BLaER1 (cell line): Measurements from ENCODE around the gene XPNPEP2.

Experiments used
- H3K27ac ChIP-seq: shearing (Covaris generic); formaldehyde crosslinking; 2 replicates; pipeline ENCODE4 v1.8.1; 2022
- H3K27me3 ChIP-seq: shearing (Covaris generic); formaldehyde crosslinking; 2 replicates; pipeline ENCODE4 v1.8.1; 2022
- H3K36me3 ChIP-seq: shearing (Covaris generic); formaldehyde crosslinking; 2 replicates; pipeline ENCODE4 v1.8.1; 2022
- H3K4me1 ChIP-seq: shearing (Covaris generic); formaldehyde crosslinking; 2 replicates; pipeline ENCODE4 v1.8.1; 2022
- H3K4me2 ChIP-seq: shearing (Covaris generic); formaldehyde crosslinking; 2 replicates; pipeline ENCODE4 v1.8.1; 2022
- H3K4me3 ChIP-seq: shearing (Covaris generic); formaldehyde crosslinking; 2 replicates; pipeline ENCODE4 v1.8.1; 2022
- H3K9ac ChIP-seq: shearing (Covaris generic); formaldehyde crosslinking; 2 replicates; pipeline ENCODE4 v1.8.1; 2022
- H3K9me3 ChIP-seq: shearing (Covaris generic); formaldehyde crosslinking; 2 replicates; pipeline ENCODE4 v1.8.1; 2022
- H4K20me1 ChIP-seq: shearing (Covaris generic); formaldehyde crosslinking; 2 replicates; pipeline ENCODE4 v1.8.1; 2022
- Cebpa-rat ChIP-seq: shearing (Covaris generic); IDR thresholded peaks from 2 replicates; pipeline ENCODE4 v1.8.1; 2022

XPNPEP2 gene

GRCh38 chrX:129782706-129783105 lies 43.9 kb downstream of the XPNPEP2 start:
- Histone ChIP-seq H4K20me1 (peaks cover 63% of the 10 kb centered on the region), H3K4me3 (peak overlapping the region; percentile 71), H3K27ac (peak overlapping the region; percentile 86), H3K4me2 (peak overlapping the region; percentile 97), H3K9me3 (no peaks in the 10 kb centered on the region), H3K36me3 (peaks cover 39% of the 10 kb centered on the region), H3K27me3 (peaks cover 56% of the 10 kb centered on the region), H3K4me1 (peaks cover 85% of the 10 kb centered on the region), H3K9ac (peak overlapping the region; percentile 77; the same call in 1 of the 2 replicates)
- TF ChIP-seq Cebpa-rat: no peak

GRCh38 chrX:129783291-129783713 lies 44.5 kb downstream of the XPNPEP2 start:
- Histone ChIP-seq H3K4me3 (peak overlapping the region; percentile 71), H4K20me1 (peaks cover 64% of the 10 kb centered on the region), H3K36me3 (peaks cover 43% of the 10 kb centered on the region)

GRCh38 chrX:129784371-129784770 lies 45.6 kb downstream of the XPNPEP2 start:
- peaks cover 77% of the 10 kb centered on the region for H3K4me1 ChIP-seq
- H3K9me3 ChIP-seq: no peaks in the 10 kb centered on the region
- 0 out of 2 replicates have a peak overlapping the region, but pooled peaks have one; percentile 2 for H3K9ac ChIP-seq

More at GRCh38 chrX:129783291-129783713, 44.5 kb downstream of the XPNPEP2 start:
- peak overlapping the region; percentile 97 for H3K4me2 ChIP-seq
- no peak for TF ChIP-seq Cebpa-rat
- peak overlapping the region; percentile 29; the same call in 1 of the 2 replicates for H3K9ac ChIP-seq
- peaks cover 82% of the 10 kb centered on the region for H3K4me1 ChIP-seq
- peak overlapping the region; percentile 86 for H3K27ac ChIP-seq
- no peaks in the 10 kb centered on the region for H3K9me3 ChIP-seq
- peaks cover 56% of the 10 kb centered on the region for H3K27me3 ChIP-seq

GRCh38 chrX:129785160-129785947 lies 46.6 kb downstream of the XPNPEP2 start:
- Histone ChIP-seq H3K27me3 (peaks cover 47% of the 10 kb centered on the region), H3K4me2 (peak overlapping the region; percentile 97), H3K36me3 (peaks cover 62% of the 10 kb centered on the region), H3K9ac (peak overlapping the region; percentile 48; the same call in 1 of the 2 replicates), H3K9me3 (no peaks in the 10 kb centered on the region), H3K27ac (peak overlapping the region; percentile 79), H3K4me3 (peak overlapping the region; percentile 43), H4K20me1 (peaks cover 76% of the 10 kb centered on the region), H3K4me1 (peaks cover 72% of the 10 kb centered on the region)
- no peak for TF ChIP-seq Cebpa-rat

More at GRCh38 chrX:129784371-129784770, 45.6 kb downstream of the XPNPEP2 start:
- peaks cover 67% of the 10 kb centered on the region for H4K20me1 ChIP-seq
- TF ChIP-seq Cebpa-rat: no peak
- peaks cover 49% of the 10 kb centered on the region for H3K27me3 ChIP-seq
- H3K27ac ChIP-seq: peak overlapping the region; percentile 86; the same call in 1 of the 2 replicates
- peaks cover 52% of the 10 kb centered on the region for H3K36me3 ChIP-seq
- peak overlapping the region; percentile 97 for H3K4me2 ChIP-seq
- no peak overlapping the region for H3K4me3 ChIP-seq

GRCh38 chrX:129786210-129786651 lies 47.5 kb downstream of the XPNPEP2 start:
- H3K27ac ChIP-seq: peak overlapping the region; percentile 79
- peak overlapping the region; percentile 43; the same call in 1 of the 2 replicates for H3K4me3 ChIP-seq
- peak overlapping the region; percentile 48; the same call in 1 of the 2 replicates for H3K9ac ChIP-seq
- H3K9me3 ChIP-seq: no peaks in the 10 kb centered on the region
- TF ChIP-seq Cebpa-rat: no peak
- peaks cover 72% of the 10 kb centered on the region for H3K4me1 ChIP-seq
- peaks cover 71% of the 10 kb centered on the region for H3K36me3 ChIP-seq
- H4K20me1 ChIP-seq: peaks cover 85% of the 10 kb centered on the region
- H3K27me3 ChIP-seq: peaks cover 49% of the 10 kb centered on the region
- peak overlapping the region; percentile 97 for H3K4me2 ChIP-seq

GRCh38 chrX:129787336-129788055 lies 48.7 kb downstream of the XPNPEP2 start:
- no peak for TF ChIP-seq Cebpa-rat
- Histone ChIP-seq H3K36me3 (peaks cover 77% of the 10 kb centered on the region), H3K27me3 (peaks cover 46% of the 10 kb centered on the region), H3K4me3 (no peak overlapping the region), H3K9ac (no peak overlapping the region), H3K27ac (peak overlapping the region; percentile 79), H3K9me3 (no peaks in the 10 kb centered on the region), H4K20me1 (peaks cover 86% of the 10 kb centered on the region), H3K4me1 (peaks cover 61% of the 10 kb centered on the region), H3K4me2 (peak overlapping the region; percentile 97)

GRCh38 chrX:129788527-129788926 lies 49.7 kb downstream of the XPNPEP2 start:
- H3K9ac ChIP-seq: no peak overlapping the region
- H4K20me1 ChIP-seq: peaks cover 86% of the 10 kb centered on the region
- peaks cover 40% of the 10 kb centered on the region for H3K27me3 ChIP-seq
- H3K4me1 ChIP-seq: peaks cover 50% of the 10 kb centered on the region
- no peak for TF ChIP-seq Cebpa-rat
- H3K36me3 ChIP-seq: peaks cover 77% of the 10 kb centered on the region
- H3K4me2 ChIP-seq: no peak overlapping the region
- H3K27ac ChIP-seq: no peak overlapping the region
- H3K9me3 ChIP-seq: no peaks in the 10 kb centered on the region
- H3K4me3 ChIP-seq: no peak overlapping the region

GRCh38 chrX:129790146-129790545 lies 51.4 kb downstream of the XPNPEP2 start:
- peaks cover 42% of the 10 kb centered on the region for H3K27me3 ChIP-seq
- TF ChIP-seq Cebpa-rat: no peak
- no peak overlapping the region for H3K9ac ChIP-seq
- H3K9me3 ChIP-seq: no peaks in the 10 kb centered on the region
- H4K20me1 ChIP-seq: peaks cover 82% of the 10 kb centered on the region
- H3K4me2 ChIP-seq: no peak overlapping the region
- H3K4me3 ChIP-seq: no peak overlapping the region
- H3K4me1 ChIP-seq: peaks cover 34% of the 10 kb centered on the region
- peaks cover 80% of the 10 kb centered on the region for H3K36me3 ChIP-seq
- no peak overlapping the region for H3K27ac ChIP-seq

GRCh38 chrX:129790808-129791207 lies 52.0 kb downstream of the XPNPEP2 start:
- Histone ChIP-seq H3K9me3 (no peaks in the 10 kb centered on the region), H3K4me3 (no peak overlapping the region), H3K9ac (no peak overlapping the region), H3K4me2 (no peak overlapping the region), H3K36me3 (peaks cover 84% of the 10 kb centered on the region), H3K27me3 (peaks cover 47% of the 10 kb centered on the region), H4K20me1 (peaks cover 82% of the 10 kb centered on the region), H3K27ac (no peak overlapping the region), H3K4me1 (peaks cover 28% of the 10 kb centered on the region)
- no peak for TF ChIP-seq Cebpa-rat
